HL-60 (cell line): Measurements from ENCODE around the gene OR2H2.

ENCODE experiments used
- CTCF ChIP-seq: IDR thresholded peaks from one replicate; pipeline ENCODE4 v1.5.1; 2011; ENCODE audit warnings: low read length, control low read depth, inconsistent platforms; ENCODE audit not compliant: insufficient read depth
- GABPA ChIP-seq: IDR thresholded peaks from 2 replicates; pipeline ENCODE4 v1.6.1; 2012; ENCODE audit warnings: low read depth
- POLR2AphosphoS5 ChIP-seq: IDR thresholded peaks from 2 replicates; pipeline ENCODE4 v1.6.1; 2012; ENCODE audit warnings: low read depth
- REST ChIP-seq: IDR thresholded peaks from 2 replicates; pipeline ENCODE4 v1.6.1; 2012; ENCODE audit warnings: low read depth; ENCODE audit not compliant: insufficient replicate concordance
- SPI1 ChIP-seq: IDR thresholded peaks from 2 replicates; pipeline ENCODE4 v1.6.1; 2012; ENCODE audit warnings: low read depth, mild to moderate bottlenecking, borderline replicate concordance

DNA sequence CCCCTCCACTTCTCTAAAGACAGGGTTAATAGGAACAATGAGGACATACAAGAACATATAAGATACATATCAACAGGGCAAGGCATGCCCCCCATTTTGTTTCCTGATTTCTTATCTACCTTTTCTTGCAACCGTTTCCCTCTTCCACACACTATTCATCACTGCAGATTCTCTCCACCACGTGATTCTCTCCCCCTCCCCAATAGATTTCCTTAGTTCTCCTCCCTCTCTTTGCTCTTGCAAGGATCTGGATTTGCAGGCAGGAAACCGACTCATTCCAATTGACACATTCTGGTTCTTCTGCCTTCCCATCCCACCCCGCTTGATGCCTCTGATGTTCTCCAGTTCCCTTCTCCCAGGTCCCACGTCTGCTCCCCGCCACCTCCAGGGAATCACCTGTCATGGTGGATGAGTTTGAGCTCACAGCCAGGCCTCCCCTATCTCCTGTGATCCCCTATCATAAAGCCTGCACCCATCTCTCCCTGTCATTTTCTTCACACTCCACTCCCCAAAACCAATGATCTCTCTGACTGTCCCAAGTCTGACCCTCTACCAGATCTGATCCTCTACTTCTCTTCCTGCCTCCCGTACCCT lies 40.5 kb downstream of the OR2H2 start:
- TF ChIP-seq CTCF (no peak), POLR2AphosphoS5 (no peak), REST (no peak), GABPA (no peak), SPI1 (no peak)
